Endothelial cell of umbilical vein (primary cell): Measurements from ENCODE around the gene SRGAP3. TPM values are rescaled to one million over a fixed set of nuclear protein-coding genes. Genes with fewer than 3 reads are reported as not detected.

Source experiments
- BruUV-seq: library from RNA; stranded (reverse); fragments of 400-500 nt; replicated peaks from 2 replicates; lab custom pipeline; 2021; lab: Mats Ljungman, UMichigan
- CTCF ChIA-PET: fragments of 300-600, 350-600 bp; sonication (Branson Sonifier 250); formaldehyde crosslinking; loops from one replicate; lab custom pipeline; 2021; ENCODE audit warnings: antibody characterized with exemption, inconsistent platforms; lab: Charles Lee
- POLR2A ChIA-PET: fragments of 300-600, 350-600 bp; sonication (Branson Sonifier 250); formaldehyde crosslinking; loops from one replicate; lab custom pipeline; 2021; ENCODE audit warnings: antibody characterized with exemption, inconsistent platforms; lab: Charles Lee
- DNase-seq: peaks from one replicate; pipeline ENCODE4 v3.0.0-alpha.2; 2011; ENCODE audit warnings: low read depth, low spot score
- FAIRE-seq: peaks from 2 replicates; lab custom pipeline; 2011; peaks lifted over from hg19 to GRCh38; lab: Jason Lieb, UNC
- H2AFZ ChIP-seq: 2 replicates; pipeline ENCODE4 v1.6.0; 2012; ENCODE audit warnings: low read depth, low read length, control low read depth, inconsistent platforms
- H3K27ac ChIP-seq: 2 replicates; pipeline ENCODE4 v1.5.1; 2011; ENCODE audit warnings: low read depth, mild to moderate bottlenecking, control low read depth, low read length, moderate library complexity; ENCODE audit not compliant: insufficient read depth
- H3K27me3 ChIP-seq, 2 experiments: 2 replicates each; pipeline versions ENCODE4 v1.6.0 to v1.6.1; 2011; ENCODE audit warnings: low read length in 2 of 2, mixed read lengths in 1 of 2; ENCODE audit not compliant: control insufficient read depth in 2 of 2, insufficient read depth in 2 of 2
- H3K36me3 ChIP-seq, 2 experiments: 2 replicates in 1 of 2; 3 replicates in 1 of 2; pipeline ENCODE4 v1.5.1; 2011; ENCODE audit warnings: low read length in 2 of 2, mild to moderate bottlenecking in 1 of 2, moderate library complexity in 1 of 2; ENCODE audit not compliant: control insufficient read depth in 2 of 2, insufficient read depth in 2 of 2; ENCODE audit errors: extremely low read depth in 1 of 2
- H3K4me1 ChIP-seq: 3 replicates; pipeline ENCODE4 v1.5.1; 2011; ENCODE audit warnings: mild to moderate bottlenecking, low read length; ENCODE audit not compliant: control insufficient read depth, insufficient read depth; ENCODE audit errors: extremely low read depth
- H3K4me2 ChIP-seq: 2 replicates; pipeline ENCODE4 v1.6.1; 2011; ENCODE audit warnings: low read length, control low read depth, mixed read lengths; ENCODE audit not compliant: insufficient read depth
- H3K4me3 ChIP-seq, 3 experiments: fragments of 200-600 bp in 1 of 3; sonication (generic), shearing (Covaris generic) in 1 of 3; replicated peaks in 1 of 3; 2 replicates each; pipeline ENCODE4 v1.5.1; 2011 to 2016; ENCODE audit warnings: control low read depth in 3 of 3, low read length in 3 of 3, mild to moderate bottlenecking in 2 of 3, inconsistent platforms in 1 of 3, low read depth in 1 of 3, moderate library complexity in 1 of 3; ENCODE audit not compliant: insufficient read depth in 1 of 3
- H3K79me2 ChIP-seq: 2 replicates; pipeline ENCODE4 v1.6.0; 2012; ENCODE audit warnings: low read length, inconsistent platforms; ENCODE audit not compliant: control insufficient read depth, insufficient read depth
- H3K9ac ChIP-seq: replicated peaks from 2 replicates; pipeline ENCODE3; 2011; ENCODE audit warnings: low read length, control low read depth; ENCODE audit not compliant: insufficient read depth; ENCODE audit errors: extremely low read depth
- H3K9me1 ChIP-seq: replicated peaks from 3 replicates; pipeline ENCODE4 v1.6.0; 2011; ENCODE audit warnings: mild to moderate bottlenecking, low read length; ENCODE audit not compliant: control insufficient read depth, insufficient read depth; ENCODE audit errors: extremely low read depth
- H3K9me3 ChIP-seq: replicated peaks from 2 replicates; pipeline ENCODE4 v1.5.1; 2012; ENCODE audit warnings: low read length, inconsistent platforms; ENCODE audit not compliant: control insufficient read depth, insufficient read depth
- H4K20me1 ChIP-seq: replicated peaks from 2 replicates; pipeline ENCODE3; 2011; ENCODE audit warnings: mild to moderate bottlenecking, low read length; ENCODE audit not compliant: control insufficient read depth, insufficient read depth; ENCODE audit errors: extremely low read depth
- EZH2 ChIP-seq: IDR thresholded peaks from 2 replicates; pipeline ENCODE4 v1.6.1; 2012; ENCODE audit warnings: borderline replicate concordance, low read depth, mild to moderate bottlenecking, moderate library complexity, low read length, inconsistent platforms; ENCODE audit not compliant: severe bottlenecking
- FOS ChIP-seq: IDR thresholded peaks from 2 replicates; pipeline ENCODE4 v1.6.1; 2011; ENCODE audit warnings: mild to moderate bottlenecking, low read length, moderate library complexity, borderline replicate concordance; ENCODE audit not compliant: insufficient read depth
- JUN ChIP-seq: IDR thresholded peaks from 2 replicates; pipeline ENCODE4 v1.6.1; 2011; ENCODE audit warnings: borderline replicate concordance, low read depth; ENCODE audit not compliant: insufficient read length, insufficient read depth
- MYC ChIP-seq: IDR thresholded peaks from one replicate; pipeline ENCODE4 v1.6.1; 2011; ENCODE audit warnings: mild to moderate bottlenecking, low read depth, low read length
- POLR2AphosphoS5 ChIP-seq: IDR thresholded peaks from 2 replicates; pipeline ENCODE4 v1.6.1; 2012; ENCODE audit warnings: low read depth, mild to moderate bottlenecking, control low read depth, low read length, moderate library complexity; ENCODE audit not compliant: insufficient read depth
- dilution Hi-C: fragments of 300-500 bp; cut with MboI; formaldehyde crosslinking; loops from one replicate; pipeline ENCODE4 v1.15.0; 2019; ENCODE audit warnings: low sequenced_read_pairs; ENCODE audit not compliant: extremely low pct_ligation_motif_present
- intact Hi-C: fragments of 100-400 bp; cut with micrococcal nuclease; formaldehyde crosslinking; loops from one replicate; pipeline ENCODE4 v1.10.0; 2022
- polyA plus RNA-seq, 4 experiments: library from polyadenylated mRNA; depleted of rRNA in 3 of 4; stranded (reverse) in 3 of 4; unstranded in 1 of 4; fragments of >200 nt; gene quantifications; 2 replicates each; pipeline versions ENCODE4 v1.2.1 to v1.2.3, GENCODE V29; 2011 to 2012; ENCODE audit warnings: missing spikeins in 1 of 4
- total RNA-seq: library from RNA; stranded (reverse); gene quantifications from 2 replicates; pipeline ENCODE4 v1.2.3, GENCODE V29; 2021
- TF ChIP-seq, protein P1 (sequence below), 2 donors: IDR thresholded peaks; 1 replicate in 1 of 2; 2 replicates in 1 of 2; pipeline ENCODE4 v1.5.1; 2011; ENCODE audit warnings: low read length in 2 of 2, mild to moderate bottlenecking in 2 of 2, moderate library complexity in 2 of 2, control low read depth in 1 of 2, inconsistent platforms in 1 of 2, low read depth in 1 of 2; ENCODE audit not compliant: insufficient read depth in 1 of 2; ENCODE audit errors: extremely low read depth in 1 of 2
- TF ChIP-seq, protein P2 (sequence below): IDR thresholded peaks from 2 replicates; pipeline ENCODE4 v1.6.1; 2011; ENCODE audit not compliant: insufficient read depth, insufficient read length

The SRGAP3 gene
- total and polyA plus RNA-seq, 2 donors (not counting 3 experiments of a cell fraction or from before 2014, with no cell fraction given), result 0.06 TPM; not detected in 1

DNA sequence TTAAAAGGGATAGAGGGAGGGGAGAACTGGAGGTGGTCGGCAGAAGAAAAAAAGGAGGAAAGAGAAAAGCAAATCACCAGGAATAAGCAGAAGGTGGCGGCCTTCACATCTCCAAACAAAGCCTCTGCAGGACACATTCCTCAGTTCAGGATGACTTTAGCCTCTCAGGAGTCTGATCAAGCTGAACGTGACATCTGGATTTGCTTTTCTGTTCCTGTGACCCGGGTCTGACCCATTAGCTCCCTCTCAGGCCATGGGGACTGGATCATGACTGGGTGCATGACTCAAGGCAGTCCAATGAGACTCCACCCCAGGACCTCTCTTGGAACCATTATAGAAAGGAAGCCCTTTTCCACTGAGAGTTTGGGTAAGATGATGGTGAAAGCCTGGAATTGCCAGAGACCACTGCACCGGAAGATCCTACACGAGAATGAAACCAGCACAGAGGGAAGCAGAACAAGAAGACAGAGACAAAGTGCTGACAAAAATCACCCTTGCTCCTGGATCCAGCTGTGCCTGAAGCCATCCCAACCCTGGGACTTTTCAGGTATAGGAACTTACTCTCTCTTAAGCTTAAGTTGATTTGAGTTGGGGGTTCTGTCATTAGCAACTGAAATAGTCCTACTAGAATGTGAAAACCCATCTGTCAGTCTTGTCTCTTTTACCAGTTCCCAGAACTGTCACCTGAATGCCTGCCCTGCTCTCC lies 240.7 kb downstream of the SRGAP3 start:
- no peak overlapping the region for H2AFZ ChIP-seq
- TF ChIP-seq MYC (no peak), POLR2AphosphoS5 (no peak), JUN (no peak), FOS (no peak), EZH2 (no peak)
- TF ChIP-seq, protein P1, sequence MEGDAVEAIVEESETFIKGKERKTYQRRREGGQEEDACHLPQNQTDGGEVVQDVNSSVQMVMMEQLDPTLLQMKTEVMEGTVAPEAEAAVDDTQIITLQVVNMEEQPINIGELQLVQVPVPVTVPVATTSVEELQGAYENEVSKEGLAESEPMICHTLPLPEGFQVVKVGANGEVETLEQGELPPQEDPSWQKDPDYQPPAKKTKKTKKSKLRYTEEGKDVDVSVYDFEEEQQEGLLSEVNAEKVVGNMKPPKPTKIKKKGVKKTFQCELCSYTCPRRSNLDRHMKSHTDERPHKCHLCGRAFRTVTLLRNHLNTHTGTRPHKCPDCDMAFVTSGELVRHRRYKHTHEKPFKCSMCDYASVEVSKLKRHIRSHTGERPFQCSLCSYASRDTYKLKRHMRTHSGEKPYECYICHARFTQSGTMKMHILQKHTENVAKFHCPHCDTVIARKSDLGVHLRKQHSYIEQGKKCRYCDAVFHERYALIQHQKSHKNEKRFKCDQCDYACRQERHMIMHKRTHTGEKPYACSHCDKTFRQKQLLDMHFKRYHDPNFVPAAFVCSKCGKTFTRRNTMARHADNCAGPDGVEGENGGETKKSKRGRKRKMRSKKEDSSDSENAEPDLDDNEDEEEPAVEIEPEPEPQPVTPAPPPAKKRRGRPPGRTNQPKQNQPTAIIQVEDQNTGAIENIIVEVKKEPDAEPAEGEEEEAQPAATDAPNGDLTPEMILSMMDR (IDR thresholded peaks at IDR 0.05; ENCODE audit: extremely low read depth in 1 of 2, insufficient read depth in 1 of 2, low read depth in 1 of 2, low read length in 2 of 2), result no peak
- TF ChIP-seq, protein P2, sequence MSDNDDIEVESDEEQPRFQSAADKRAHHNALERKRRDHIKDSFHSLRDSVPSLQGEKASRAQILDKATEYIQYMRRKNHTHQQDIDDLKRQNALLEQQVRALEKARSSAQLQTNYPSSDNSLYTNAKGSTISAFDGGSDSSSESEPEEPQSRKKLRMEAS, result no peak
- no peaks in the 10 kb centered on the region for H4K20me1 ChIP-seq
- no peaks in the 10 kb centered on the region for H3K4me1 ChIP-seq
- H3K4me3 ChIP-seq, result no peak overlapping the region
- H3K36me3 ChIP-seq, result no peaks in the 10 kb centered on the region
- H3K27ac ChIP-seq, result no peak overlapping the region
- intact Hi-C loops (no loop called here), dilution Hi-C loops (no loop called here)
- no peaks in the 10 kb centered on the region for H3K79me2 ChIP-seq
- H3K9ac ChIP-seq, result no peak overlapping the region
- no peaks in the 10 kb centered on the region for H3K9me1 ChIP-seq
- POLR2A ChIA-PET, result no interaction called here
- no peak overlapping the region for H3K4me2 ChIP-seq
- CTCF ChIA-PET, result no interaction called here
- H3K27me3 ChIP-seq, result no peaks in the 10 kb centered on the region
- FAIRE-seq (no peak), DNase-seq (no peak)
- BruUV-seq, result no TSS peak
- no peaks in the 10 kb centered on the region for H3K9me3 ChIP-seq
